ENCODE data around the gene RGN. TPM values are rescaled to one million over a fixed set of nuclear protein-coding genes. Genes with fewer than 3 reads are reported as not detected.
"Not testable (repeated sequence)": the region's sequence is repeated elsewhere in the genome, so short reads cannot be mapped to it uniquely, and the experiment has no call there.

The RGN gene
- total RNA-seq (2014; rRNA removed; shearing (Covaris generic)) = not detected in 2 replicates
- polyA plus RNA-seq (2014; cell fraction: nucleus; rRNA removed) = not detected in 2 replicates

DNA sequence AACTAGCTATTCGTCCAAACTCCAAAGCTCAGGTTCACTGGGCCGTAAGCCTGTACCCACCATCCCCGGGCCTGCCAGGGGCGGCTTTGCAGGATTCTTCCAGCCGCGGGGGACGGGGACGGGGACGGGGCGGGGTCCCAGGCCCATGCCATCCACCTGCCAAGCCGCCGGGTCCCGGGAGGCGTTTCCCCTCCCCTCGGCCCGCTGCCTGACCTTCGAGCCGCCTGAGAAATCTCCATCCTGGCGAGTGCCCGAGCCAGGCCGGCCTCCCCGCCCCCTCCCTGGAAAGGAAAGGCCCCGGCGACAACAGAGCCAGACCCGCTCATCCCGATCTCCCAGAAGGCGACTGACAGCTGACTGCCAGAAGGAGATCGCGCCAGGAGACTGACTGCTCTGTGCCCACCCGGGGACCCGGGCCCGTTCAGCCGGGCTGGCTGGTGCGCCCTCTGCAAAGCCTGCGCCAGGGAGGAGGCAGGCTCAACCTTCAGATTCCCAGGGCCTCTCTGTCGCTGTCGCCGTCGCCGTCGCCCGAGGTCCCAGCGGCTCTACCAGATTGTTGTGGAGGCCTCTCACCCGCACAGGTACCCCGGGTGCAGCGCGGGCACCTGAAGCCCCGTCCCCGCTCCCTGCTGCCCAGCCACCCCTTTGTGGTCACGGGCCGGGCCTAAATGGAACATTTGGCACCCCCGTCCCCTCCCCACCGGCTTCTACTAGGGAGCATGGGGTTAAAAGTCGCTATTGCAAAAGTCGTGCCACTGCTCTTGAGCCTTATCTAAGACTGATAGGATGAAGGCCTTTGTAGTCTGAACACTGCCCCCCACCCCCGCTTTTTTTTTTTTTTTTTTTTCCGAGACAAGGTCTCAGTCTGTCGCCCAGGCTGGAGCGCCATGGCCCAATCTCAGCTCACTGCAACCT lies at the start of gene RGN:
Gene RGN (plus strand): TSS at position 315 of the 915 bp plus-strand sequence. CDS start 2,702 bp downstream, outside the sequence.
- no peak for DNase-seq (ENCODE audit: extremely low read depth, low read depth)

DNA sequence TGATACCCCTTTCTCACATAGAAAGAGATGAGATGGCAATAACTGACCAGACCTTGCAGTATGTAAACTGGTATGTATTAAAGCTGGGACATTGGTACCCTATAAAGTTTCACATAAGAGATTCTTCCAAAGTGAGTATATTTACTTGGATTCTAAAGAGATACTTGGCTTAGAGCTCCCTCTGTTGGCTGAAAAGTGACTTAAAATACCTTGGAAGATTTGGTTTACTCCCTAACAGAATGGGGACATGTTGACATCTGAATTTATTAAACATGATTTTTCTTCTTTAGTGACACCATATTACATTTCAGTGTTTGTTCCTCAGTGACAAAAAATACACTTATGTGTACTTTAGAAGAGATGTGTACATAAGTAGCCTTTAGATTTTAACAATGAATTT lies 47.9 kb upstream of the RGN start:
- DNase-seq (ENCODE audit: extremely low read depth, low read depth) = peak; percentile 63

DNA sequence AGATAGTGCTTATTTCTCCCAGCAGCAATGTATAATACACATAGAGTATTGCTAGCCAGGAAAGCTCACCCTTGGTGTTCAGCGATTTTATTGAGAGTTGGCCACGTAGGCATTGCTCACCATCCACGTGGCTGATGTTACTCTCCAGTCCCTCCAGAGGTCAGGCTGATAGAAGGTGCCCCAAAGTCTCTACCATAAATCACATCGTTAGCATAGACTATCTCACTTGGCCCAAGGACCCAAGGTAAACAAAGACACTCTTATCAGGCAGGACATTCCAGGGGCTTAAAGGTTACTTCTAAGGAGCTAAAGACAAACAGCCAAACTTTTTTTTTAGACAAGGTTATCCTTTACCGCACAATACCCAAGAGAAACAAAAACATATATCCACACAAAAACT lies 30.3 kb upstream of the RGN start:
- no peak for DNase-seq (ENCODE audit: extremely low read depth, low read depth)

DNA sequence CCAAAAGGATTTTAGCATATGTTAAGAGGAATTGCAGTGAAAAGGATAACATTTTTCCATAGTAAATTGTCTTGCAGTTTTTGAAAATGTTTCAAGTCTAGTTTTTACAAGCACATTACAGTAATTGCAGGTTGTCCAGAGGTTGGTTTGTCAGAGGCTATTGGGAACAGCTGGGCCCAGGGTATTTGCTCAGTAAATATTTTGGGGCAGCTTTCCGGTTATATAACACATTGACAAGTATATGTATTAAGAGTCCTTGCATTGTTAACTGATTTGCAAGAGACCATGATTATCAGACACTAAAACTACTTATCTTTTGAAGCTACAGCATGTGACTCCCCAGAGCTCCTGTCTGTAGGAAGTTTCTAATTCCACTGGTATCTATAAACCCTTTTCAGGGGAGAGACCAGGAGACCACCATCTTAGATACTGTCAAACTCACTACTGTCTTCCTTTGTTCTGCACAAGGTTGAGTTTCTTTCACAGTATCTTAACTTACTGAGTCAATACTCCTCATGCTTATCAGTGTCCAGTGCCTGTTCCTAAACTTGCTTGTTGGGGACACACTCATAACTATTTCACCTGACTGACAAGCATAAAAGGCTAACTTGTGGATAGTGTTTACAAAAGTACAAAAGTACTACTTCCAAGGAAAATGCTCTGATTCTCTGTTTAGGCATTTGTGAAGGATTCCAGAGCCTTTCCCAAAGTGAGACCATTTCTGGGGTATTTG lies 18.9 kb upstream of the RGN start:
- DNase-seq (ENCODE audit: extremely low read depth, low read depth) = no peak

DNA sequence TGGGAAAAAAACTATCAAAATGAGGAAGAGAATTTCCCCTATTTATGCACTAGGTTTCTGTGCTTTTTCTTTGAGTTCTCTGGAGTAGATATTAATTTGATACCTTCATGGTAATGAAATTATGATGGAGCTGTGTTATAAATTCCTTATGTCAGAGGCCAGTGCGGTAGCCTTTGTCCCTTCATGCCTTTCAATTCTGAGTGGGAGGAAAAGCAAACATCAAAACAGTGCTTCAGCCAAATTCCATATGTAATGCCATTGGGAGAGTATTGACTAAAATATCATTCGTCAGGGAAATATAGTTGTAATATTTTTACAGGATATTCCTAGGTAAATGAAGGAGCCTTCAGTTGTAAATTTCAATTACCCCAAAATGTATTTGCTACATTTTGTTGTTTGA lies 17.5 kb upstream of the RGN start:
- DNase-seq (ENCODE audit: extremely low read depth, low read depth) = no peak

DNA sequence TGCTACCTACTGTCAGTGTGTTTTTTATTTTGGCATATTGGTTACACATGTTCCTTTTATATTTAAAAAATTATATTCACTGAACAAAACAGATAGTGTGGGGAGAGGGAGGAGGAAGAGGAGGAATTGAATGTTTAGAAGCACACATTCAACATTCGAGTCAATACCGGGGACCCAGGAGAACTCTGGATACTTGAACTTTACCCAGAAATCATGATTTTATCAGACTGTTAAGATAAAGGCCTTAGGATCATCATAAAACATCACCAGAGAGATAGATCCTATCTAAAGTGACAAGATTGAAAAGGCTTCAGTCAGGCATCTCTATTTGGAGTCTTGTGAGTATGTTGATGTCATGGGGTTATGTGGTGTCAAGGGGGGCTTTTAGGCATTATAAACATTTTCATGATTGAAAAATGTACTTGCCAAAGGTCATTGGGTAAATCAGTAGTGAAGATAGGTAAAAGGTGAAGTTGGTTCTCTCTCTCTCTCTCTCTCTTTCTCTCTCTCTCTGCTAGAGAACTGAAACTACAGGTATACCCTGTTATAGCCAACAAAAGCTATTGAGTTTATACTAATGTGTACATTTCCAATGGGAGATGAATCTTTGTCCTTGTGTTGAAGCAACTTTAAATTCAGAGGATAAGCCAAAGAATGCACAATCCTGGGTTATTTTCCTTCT lies 16.9 kb upstream of the RGN start:
- DNase-seq (ENCODE audit: extremely low read depth, low read depth) = no peak

DNA sequence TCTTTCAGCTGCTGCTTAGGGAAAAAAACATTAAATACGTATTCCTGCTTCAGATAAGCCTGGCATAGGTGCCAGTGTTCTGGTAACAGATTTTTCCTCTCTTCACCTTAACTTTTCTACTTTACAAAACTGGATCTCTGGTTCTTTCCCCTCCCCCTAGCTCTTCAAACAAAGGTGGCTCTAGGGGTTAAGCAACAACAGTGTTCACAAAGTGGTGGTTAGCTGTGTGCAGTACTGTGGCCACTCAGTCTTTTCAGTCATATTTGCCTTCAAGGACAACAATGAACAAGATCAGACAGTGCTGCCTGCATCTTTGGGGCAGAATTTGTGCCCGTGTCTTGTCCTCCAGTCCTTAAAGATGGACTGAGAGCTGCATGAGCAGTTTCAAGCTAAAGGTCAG lies 15.1 kb upstream of the RGN start:
- DNase-seq (ENCODE audit: extremely low read depth, low read depth) = no peak

DNA sequence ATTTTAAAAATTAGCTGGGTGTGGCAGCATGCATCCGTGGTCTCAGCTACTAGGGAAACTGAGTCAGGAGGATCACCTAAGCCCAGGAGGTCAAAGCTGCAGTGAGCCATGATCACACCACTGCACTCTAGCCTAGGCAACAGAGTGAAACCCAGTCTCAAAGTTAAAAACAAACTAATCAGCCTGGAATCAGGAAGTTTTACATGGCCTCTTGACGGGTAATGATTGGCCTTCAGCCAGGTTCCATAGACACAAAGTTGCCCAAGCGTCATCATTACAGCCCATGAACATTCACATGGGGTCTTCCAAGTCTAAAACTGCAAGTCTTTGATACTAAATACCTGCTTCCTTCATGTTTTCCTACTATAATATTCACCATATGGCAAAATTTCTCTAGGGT lies 10.0 kb upstream of the RGN start:
- no peak for DNase-seq (ENCODE audit: extremely low read depth, low read depth)

DNA sequence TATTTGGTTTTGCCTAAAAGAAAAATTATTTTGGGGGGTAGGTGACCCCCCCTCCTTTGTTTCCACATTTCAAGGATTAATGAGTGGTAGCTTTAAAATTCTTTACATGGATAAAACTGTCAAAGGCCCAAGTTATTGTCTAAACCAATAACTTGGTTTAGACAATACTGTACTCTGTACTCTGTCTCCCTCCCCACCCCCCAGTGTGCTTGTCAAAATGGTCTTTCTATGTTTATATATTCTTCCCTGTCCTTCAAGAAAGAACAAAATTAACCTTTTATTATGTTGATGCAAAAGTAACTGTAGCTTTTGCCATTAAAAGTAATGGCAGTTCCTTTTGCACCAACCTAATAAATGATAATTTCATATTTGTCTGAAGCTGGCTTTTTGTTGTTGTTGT lies 9.5 kb upstream of the RGN start:
- no peak for DNase-seq (ENCODE audit: extremely low read depth, low read depth)

DNA sequence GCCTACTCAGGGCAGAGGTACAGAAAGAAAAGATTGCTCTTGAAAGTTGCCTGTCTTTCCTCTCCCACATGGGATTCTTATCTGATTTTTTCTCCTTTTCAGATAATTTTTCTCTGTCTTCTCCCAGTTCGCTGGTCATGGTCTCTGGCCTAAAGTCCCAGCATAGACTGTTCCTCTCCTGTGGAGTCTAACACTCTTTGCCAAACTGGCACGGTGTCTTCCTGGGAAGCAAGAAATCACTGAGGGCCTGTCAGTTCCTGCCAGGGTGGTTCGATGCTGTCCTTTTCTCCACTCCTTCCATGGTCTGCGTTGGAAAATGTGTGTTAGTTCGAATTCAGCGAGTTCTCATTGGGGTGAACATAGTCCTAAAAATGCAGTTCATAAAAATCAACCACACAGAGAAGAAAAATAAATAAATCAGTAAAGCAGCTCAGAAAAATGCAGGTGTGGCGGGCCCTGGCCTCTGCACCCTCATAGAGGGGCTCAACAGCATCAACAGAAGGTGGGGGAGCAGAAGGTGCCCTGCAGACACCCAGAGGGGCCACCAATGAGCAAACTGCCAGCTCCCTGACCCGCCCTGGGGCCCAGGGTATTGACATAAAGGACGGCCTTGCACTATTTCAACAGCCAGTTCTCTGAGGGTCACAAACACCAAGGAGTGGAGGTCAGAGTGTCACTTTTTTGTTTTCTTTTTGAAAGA lies 2.1 kb downstream of the RGN start:
- DNase-seq (ENCODE audit: extremely low read depth, low read depth) = no peak

DNA sequence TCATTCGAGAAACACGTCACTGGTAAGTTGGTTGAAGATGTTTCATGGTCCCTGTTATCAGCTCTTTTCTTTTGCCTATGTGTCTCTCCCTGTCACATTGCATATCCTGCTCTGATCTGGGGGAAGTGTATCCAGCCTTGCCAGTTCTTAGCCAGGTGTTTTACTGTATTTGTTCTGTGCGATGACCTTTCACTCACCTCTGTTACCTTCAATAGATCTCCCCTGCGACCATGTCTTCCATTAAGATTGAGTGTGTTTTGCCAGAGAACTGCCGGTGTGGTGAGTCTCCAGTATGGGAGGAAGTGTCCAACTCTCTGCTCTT lies 2.6 kb downstream of the RGN start:
- DNase-seq (ENCODE audit: extremely low read depth, low read depth) = no peak

DNA sequence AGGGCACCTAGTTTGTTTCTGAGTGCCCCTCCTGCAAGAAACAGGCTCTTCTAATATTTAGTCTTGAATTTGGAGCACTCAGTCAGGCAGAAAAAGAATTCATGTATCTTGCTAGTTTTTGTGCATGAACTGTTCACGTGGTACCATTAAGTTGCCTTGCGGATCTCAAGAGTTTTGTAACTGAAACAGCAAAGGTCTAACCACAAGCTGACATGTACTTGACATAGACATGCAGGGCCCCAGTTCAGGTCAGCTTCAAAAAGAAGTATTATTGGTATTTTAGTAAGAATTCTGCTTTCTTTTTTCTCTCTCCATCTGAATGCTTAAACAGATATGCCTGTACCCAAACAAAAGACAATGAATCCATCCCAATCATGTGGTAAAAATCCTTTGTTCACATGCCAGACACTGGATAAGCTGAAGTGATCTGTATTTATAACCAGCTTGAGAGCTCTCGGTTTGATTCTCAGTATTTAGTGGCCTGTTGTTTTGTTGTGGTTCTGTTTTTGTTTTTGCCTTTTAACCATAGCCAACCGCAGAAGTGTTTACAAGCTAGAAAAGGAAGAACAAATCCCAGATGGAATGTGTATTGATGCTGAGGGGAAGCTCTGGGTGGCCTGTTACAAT lies 13.0 kb downstream of the RGN start:
- DNase-seq (ENCODE audit: extremely low read depth, low read depth) = no peak

DNA sequence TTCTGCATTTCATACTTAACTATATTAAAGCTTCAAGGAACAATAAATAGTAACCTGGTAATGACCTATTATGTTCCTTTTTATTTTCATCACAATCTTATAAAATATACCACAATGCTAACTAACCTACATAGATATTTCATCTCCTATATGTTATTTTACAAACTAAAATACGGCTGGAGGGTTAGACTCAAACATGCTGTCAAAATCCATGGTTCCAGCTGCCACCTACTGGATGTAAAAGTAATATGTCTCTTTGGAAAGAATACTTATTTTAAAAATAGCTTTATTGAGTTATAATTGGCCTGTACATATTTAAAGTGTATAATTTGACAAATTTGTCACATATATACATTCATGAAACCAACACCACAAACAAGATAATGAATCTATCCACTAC lies 15.0 kb downstream of the RGN start:
- DNase-seq (ENCODE audit: extremely low read depth, low read depth) = peak; percentile 18

DNA sequence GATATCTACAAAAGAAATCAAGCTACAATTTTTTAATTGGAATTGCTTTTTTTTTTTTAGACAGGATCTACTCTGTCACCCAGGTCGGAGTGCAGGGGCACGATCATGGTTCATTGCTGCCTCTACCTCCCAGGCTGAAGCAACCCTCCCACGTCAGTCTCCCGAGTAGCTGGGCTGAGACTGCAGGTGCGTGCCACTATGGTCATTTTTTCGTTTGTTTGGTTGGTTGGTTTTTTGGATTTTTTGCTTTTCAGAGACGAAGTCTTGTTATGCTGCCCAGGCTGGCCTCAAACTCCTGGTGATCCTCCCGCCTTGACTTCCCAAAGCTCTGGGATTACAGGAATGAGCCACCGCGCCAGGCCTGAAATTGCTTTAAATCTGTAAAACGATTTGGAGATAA lies 15.6 kb downstream of the RGN start:
- DNase-seq (ENCODE audit: extremely low read depth, low read depth) = no peak

DNA sequence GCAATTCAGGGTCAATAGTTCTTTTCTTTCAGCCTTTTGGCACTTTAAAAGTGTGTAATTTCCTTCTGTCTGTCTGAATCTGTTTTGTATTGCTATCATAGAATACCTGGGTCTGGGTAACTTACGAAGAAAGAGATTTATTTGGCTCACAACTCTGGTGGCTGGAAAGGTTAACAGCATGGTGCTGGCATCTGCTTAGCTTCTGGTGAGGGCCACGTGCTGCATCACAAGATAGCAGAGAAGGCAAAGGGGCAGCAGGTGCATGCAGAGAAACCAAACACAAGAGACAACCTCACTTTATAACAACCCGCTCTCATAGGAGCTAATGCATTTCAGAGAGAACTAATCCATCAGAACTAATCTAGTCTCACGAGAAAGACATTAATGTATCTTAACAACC lies 18.8 kb downstream of the RGN start:
- DNase-seq (ENCODE audit: extremely low read depth, low read depth) = no peak

DNA sequence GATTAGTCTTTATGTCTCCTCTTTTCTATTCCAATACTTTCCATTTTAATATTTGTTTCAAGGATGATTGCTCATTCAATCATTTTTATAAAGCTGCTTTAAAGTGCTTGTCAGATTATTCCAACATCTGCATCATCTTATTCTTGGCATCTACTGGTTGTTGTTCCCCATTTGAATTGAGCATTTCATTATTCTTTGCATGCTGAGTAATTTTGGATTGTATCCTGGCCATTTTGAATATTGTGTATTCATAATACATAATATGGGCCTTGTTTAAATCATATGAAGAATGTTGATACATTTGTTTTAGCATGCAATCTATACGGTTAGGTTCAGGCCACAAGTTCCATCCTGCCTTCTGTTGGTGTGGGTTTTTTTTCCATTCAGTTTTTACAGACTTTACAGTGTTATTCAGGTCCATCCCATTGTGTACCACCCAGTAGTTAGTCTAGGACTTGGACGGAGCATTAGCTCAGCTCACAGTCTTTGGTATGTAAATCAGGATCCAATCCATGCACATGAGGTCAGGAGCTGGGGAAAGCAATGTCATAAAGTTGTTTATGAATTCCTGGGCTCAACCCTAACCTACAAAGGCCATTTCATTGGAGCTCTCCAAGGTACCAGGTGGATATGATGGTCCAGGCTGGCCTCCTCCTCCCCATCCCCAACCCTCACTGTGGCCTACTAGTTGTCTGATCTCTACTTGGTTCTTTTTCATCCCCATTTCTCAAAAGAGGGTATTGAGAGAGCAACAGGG lies 20.3 kb downstream of the RGN start:
- DNase-seq (ENCODE audit: extremely low read depth, low read depth) = no peak

DNA sequence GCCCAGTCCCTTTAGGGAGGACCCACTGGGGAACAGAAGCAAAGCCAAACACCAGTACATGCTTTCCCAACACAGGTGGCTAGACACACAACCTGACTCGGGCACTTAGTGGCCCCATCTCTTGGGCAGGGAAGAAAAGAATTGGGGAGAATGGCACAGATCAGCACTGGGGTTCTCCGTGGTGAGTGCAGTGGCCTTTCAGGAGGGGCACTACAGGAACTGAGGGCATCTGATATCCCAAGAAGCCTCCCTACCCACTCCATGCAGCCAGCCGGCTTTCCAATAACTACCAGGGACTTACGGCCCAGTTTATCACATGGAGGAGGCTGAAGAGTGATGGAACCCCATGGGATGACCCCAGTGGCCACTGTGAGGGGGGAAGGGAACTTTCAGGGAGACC lies 23.0 kb downstream of the RGN start:
- DNase-seq (ENCODE audit: extremely low read depth, low read depth) = no peak

DNA sequence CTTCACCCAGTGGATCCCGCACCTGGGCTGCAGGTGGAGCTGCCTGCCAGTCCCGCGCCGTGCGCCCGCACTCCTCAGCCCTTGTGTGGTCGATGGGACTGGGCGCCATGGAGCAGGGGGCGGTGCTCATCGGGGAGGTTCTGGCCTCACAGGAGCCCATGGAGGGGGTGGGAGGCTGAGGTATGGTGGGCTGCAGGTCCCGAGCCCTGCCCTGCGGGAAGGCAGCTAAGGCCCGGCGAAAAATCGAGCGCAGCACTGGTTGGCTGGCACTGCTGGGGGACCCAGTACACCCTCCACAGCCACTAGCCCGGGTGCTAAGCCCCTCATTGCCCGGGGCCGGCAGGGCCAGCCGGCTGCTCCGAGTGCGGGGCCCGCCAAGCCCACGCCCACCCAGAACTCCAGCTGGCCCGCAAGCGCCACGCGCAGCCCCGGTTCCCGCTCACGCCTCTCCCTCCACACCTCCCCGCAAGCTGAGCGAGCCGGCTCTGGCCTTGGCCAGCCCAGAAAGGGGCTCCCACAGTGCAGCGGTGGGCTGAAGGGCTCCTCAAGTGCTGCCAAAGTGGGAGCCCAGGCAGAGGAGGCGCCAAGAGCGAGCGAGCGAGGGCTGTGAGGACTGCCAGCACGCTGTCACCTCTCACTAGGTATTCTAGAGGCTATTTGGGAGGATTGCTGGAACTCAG lies 32.8 kb downstream of the RGN start:
- DNase-seq (ENCODE audit: extremely low read depth, low read depth) = not testable (repeated sequence)

DNA sequence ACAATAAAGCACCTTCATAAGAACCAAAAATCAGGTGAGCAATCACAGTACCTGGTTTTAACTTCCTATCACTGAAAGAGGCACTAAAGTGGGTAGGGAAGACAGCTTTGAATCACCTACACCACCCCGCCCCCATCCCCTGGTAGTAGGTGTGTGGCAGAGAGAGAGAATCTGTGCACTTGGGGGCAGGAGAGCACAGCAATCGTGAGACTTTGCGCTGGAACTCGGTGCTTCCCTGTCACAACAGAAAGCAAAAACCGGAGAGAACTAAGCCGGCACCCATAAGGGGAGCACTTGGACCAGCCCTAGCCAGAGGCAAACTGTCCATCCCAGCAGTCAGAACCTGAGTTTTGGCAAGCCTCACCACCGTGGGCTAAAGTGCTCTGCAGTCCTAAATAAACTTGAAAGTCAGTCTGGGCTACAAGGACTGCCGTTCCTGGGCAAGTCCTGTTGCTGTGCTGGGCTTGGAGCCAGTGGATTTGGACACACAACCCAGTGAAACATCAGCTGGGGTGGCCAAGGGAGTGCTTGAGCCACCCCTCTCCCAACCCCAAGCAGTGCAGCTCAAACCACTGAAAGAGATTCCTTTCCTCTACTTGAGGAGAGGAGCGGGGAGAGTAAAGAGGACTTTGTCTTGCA lies 34.2 kb downstream of the RGN start:
- DNase-seq (ENCODE audit: extremely low read depth, low read depth) = no peak

Data from NCI-H460 (cell line).